Measurements from ENCODE around the gene GCK. TPM values are rescaled to one million over a fixed set of nuclear protein-coding genes. Genes with fewer than 3 reads are reported as not detected.

Gene GCK
- total RNA-seq, 2 experiments from 2014 or later: 0.53 to 1.3 TPM

DNA sequence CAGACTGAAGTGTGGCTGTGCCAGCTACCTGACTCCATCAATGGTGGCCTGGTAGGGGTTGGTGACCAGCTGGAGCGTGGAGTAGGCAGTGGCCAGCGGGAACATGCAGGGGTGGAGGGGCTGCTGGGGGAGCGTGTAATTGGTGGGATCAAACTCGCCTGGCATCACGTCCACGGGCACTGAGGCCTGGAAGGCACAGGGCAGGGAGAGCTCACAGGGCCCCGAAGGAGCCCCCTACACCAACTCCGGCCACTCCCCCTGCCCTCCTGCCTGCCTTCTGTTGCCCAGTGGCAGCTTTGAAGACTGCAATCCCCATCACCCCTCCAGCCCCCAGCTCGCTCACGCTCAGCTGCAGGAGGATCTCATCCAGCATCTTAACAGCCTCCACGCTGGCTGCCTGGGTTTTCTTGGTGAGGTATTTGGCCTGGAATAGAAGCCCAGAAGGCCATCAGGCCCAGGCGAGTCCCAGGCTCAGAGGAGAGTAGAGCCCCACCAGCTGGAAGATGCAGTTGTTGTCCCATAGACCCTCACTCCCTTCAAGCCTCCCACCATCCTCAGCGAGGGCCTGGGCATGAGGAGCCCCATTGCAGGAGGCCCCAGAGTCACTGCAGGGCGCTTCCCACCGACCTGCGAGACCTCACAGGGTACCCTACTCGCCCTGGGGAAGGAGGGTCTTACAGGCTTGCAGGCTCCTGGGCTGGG is 73.0 kb downstream of the GCK start:
- H3K27me3 Mint-ChIP-seq: no peaks in the 10 kb centered on the region
- no peak overlapping the region for H3K4me3 Mint-ChIP-seq
- intact Hi-C loops (cut with DNase I, micrococcal nuclease): no loop called here
- H3K27ac Mint-ChIP-seq: no peak overlapping the region
- peaks cover 23% of the 10 kb centered on the region for H3K4me1 Mint-ChIP-seq
- ATAC-seq (no peak), DNase-seq (no peak)
- POLR2A ChIA-PET: interaction anchor here (0.6 kb wide), 1 partner anchor 374 kb away, joined by 4 read pairs; no protein-coding TSS in a partner anchor
- peaks cover 69% of the 10 kb centered on the region for H3K36me3 Mint-ChIP-seq (ENCODE audit: low read depth)
- H3K9me3 Mint-ChIP-seq (ENCODE audit: low read depth): no peaks in the 10 kb centered on the region
- CTCF ChIA-PET: interaction anchor here (1.2 kb wide), 1 partner anchor 9 kb away, joined by 4 read pairs; no protein-coding TSS in a partner anchor

DNA sequence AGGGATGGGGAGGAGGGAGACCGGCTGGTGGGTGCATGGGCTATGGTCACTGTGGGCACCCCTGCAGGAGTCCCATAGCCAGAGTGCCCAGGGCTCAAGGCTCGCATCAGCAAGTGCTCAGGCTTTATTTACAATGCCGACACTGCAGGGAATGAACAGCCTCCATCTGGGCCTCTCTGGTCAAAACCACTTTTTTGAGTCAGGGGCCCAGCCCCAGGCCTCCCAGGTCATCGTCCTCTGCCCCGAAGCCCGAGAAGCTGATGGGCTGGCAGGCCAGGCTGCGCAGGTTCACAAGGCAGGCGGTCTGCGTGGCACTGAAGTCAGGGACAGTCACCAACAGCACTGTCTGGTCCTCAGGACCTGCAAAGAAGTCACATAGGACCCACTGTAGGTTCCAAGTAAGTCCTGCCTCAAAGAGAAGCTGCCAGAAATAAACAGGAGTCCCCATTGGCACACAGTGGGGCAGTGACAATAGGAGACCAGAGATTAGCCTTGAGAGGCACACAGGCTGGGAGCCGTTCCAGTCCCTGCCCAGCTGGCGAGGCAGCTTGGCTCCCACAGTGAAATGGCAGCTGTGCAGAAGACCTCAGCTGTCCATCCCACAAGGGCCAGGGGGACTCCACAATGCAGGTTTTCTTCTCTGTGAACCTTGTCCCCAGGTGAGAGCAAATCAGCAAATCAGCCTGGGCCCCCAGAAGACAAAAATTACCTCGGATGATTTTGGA is 74.5 kb downstream of the GCK start:
- POLR2A ChIA-PET: no interaction called here
- CTCF ChIA-PET: interaction anchor here (0.5 kb wide), 1 partner anchor 153 kb away, joined by 3 read pairs; no protein-coding TSS in a partner anchor
- ATAC-seq: no peak
- no peak for DNase-seq
- no peaks in the 10 kb centered on the region for H3K27me3 Mint-ChIP-seq
- no peak overlapping the region for H3K27ac Mint-ChIP-seq
- intact Hi-C loops (cut with DNase I, micrococcal nuclease): no loop called here
- H3K4me1 Mint-ChIP-seq: peaks cover 8% of the 10 kb centered on the region
- H3K36me3 Mint-ChIP-seq (ENCODE audit: low read depth): peaks cover 55% of the 10 kb centered on the region
- H3K9me3 Mint-ChIP-seq (ENCODE audit: low read depth): no peaks in the 10 kb centered on the region
- H3K4me3 Mint-ChIP-seq: no peak overlapping the region

DNA sequence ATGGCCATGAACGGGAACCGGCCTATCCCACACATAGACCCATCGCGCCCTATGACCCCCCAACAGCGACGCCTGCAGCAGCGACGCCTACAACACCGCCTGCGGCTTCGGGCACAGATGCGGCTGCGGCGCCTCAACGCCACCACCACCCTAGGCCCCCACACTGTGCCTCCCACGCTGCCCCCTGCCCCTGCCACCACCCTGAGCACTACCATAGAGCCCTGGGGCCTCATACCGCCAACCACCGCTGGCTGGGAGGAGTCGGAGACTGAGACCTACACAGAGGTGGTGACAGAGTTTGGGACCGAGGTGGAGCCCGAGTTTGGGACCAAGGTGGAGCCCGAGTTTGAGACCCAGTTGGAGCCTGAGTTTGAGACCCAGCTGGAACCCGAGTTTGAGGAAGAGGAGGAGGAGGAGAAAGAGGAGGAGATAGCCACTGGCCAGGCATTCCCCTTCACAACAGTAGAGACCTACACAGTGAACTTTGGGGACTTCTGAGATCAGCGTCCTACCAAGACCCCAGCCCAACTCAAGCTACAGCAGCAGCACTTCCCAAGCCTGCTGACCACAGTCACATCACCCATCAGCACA is 75.4 kb downstream of the GCK start:
- Mint-ChIP-seq H3K9me3 (ENCODE audit: low read depth) (no peaks in the 10 kb centered on the region), H3K27ac (no peak overlapping the region), H3K4me3 (no peak overlapping the region), H3K27me3 (no peaks in the 10 kb centered on the region), H3K4me1 (no peaks in the 10 kb centered on the region), H3K36me3 (ENCODE audit: low read depth) (peaks cover 47% of the 10 kb centered on the region)
- intact Hi-C loops (cut with DNase I, micrococcal nuclease): no loop called here
- ChIA-PET CTCF (no interaction called here), POLR2A (no interaction called here)
- DNase-seq (no peak), ATAC-seq (no peak)

DNA sequence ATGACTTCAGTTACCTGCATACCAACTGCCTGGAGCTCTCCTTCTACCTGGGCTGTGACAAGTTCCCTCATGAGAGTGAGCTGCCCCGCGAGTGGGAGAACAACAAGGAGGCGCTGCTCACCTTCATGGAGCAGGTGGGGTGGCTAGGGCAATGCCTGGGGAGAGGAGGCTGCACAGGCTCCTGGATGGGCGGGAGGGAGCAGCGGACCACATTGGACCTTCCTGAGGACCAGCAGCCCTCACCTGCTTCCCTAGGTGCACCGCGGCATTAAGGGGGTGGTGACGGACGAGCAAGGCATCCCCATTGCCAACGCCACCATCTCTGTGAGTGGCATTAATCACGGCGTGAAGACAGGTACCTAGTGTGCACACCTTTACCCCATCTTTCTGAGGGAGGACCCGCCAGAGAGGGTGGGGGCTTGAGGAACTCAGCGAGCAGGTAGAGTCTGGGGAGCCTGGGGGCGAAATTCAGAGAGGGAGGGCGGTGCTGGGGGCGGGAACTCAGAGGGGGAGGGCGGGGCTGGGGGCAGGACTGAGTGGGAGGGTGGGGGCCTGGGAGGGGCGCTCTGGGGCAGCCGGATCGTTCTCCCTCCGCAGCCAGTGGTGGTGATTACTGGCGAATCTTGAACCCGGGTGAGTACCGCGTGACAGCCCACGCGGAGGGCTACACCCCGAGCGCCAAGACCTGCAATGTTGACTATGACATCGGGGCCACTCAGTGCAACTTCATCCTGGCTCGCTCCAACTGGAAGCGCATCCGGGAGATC is 76.1 kb downstream of the GCK start:
- intact Hi-C loops (cut with DNase I, micrococcal nuclease): no loop called here
- POLR2A ChIA-PET: no interaction called here
- Mint-ChIP-seq H3K27me3 (no peaks in the 10 kb centered on the region), H3K4me1 (no peaks in the 10 kb centered on the region), H3K9me3 (ENCODE audit: low read depth) (no peaks in the 10 kb centered on the region), H3K4me3 (no peak overlapping the region), H3K36me3 (ENCODE audit: low read depth) (peaks cover 42% of the 10 kb centered on the region), H3K27ac (no peak overlapping the region)
- ATAC-seq (no peak), DNase-seq (no peak)
- CTCF ChIA-PET: no interaction called here

DNA sequence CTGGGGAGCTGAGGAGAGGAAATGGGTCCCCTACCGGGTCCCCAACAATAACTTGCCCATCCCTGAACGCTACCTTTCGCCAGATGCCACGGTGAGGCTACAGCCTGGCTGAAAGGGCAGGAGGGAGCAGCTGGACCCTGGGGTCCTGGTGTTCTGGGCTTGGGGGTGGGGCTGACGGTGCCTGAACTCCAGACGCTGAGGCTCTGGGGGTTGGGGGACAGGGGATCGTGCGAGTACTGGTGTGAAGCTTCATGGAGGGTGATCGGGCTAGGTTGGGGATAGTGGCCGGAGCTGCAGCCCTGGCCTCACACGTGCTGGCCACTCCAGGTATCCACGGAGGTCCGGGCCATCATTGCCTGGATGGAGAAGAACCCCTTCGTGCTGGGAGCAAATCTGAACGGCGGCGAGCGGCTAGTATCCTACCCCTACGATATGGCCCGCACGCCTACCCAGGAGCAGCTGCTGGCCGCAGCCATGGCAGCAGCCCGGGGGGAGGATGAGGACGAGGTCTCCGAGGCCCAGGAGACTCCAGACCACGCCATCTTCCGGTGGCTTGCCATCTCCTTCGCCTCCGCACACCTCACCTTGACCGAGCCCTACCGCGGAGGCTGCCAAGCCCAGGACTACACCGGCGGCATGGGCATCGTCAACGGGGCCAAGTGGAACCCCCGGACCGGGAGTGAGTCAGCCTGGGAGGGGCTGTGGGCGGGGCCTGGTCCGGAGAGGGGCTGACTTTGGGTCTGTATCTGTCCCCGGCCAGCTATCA is 76.8 kb downstream of the GCK start:
- no peaks in the 10 kb centered on the region for H3K9me3 Mint-ChIP-seq (ENCODE audit: low read depth)
- DNase-seq: no peak
- H3K27me3 Mint-ChIP-seq: no peaks in the 10 kb centered on the region
- POLR2A ChIA-PET: interaction anchor here (0.9 kb wide), 1 partner anchor 10 kb away, joined by 4 read pairs; no protein-coding TSS in a partner anchor
- ATAC-seq: no peak
- intact Hi-C loops (cut with DNase I, micrococcal nuclease): no loop called here
- no peak overlapping the region for H3K4me3 Mint-ChIP-seq
- H3K4me1 Mint-ChIP-seq: no peaks in the 10 kb centered on the region
- H3K27ac Mint-ChIP-seq: no peak overlapping the region
- H3K36me3 Mint-ChIP-seq (ENCODE audit: low read depth): peaks cover 36% of the 10 kb centered on the region
- CTCF ChIA-PET: interaction anchor here (0.9 kb wide), 1 partner anchor 10 kb away, joined by 3 read pairs; no protein-coding TSS in a partner anchor

DNA sequence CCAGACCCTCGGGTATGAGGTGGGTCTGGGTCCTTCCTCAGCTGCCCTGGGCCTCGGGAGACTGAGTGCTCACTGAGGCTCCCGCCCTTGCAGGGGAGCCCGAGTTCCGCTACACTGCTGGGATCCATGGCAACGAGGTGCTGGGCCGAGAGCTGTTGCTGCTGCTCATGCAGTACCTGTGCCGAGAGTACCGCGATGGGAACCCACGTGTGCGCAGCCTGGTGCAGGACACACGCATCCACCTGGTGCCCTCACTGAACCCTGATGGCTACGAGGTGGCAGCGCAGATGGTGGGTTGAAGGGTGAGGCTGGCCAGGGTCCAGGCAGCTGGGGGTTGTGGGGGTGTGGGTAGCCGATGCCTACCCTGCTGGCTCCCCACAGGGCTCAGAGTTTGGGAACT is 77.5 kb downstream of the GCK start:
- peaks cover 32% of the 10 kb centered on the region for H3K36me3 Mint-ChIP-seq (ENCODE audit: low read depth)
- intact Hi-C loops (cut with DNase I, micrococcal nuclease): no loop called here
- H3K4me1 Mint-ChIP-seq: no peaks in the 10 kb centered on the region
- no peak overlapping the region for H3K27ac Mint-ChIP-seq
- no peak overlapping the region for H3K4me3 Mint-ChIP-seq
- ChIA-PET CTCF (interaction anchor here (0.9 kb wide), 1 partner anchor 10 kb away, joined by 3 read pairs; no protein-coding TSS in a partner anchor), POLR2A (interaction anchor here (0.9 kb wide), 1 partner anchor 10 kb away, joined by 4 read pairs; no protein-coding TSS in a partner anchor)
- no peak for ATAC-seq
- no peaks in the 10 kb centered on the region for H3K27me3 Mint-ChIP-seq
- no peaks in the 10 kb centered on the region for H3K9me3 Mint-ChIP-seq (ENCODE audit: low read depth)
- no peak for DNase-seq

DNA sequence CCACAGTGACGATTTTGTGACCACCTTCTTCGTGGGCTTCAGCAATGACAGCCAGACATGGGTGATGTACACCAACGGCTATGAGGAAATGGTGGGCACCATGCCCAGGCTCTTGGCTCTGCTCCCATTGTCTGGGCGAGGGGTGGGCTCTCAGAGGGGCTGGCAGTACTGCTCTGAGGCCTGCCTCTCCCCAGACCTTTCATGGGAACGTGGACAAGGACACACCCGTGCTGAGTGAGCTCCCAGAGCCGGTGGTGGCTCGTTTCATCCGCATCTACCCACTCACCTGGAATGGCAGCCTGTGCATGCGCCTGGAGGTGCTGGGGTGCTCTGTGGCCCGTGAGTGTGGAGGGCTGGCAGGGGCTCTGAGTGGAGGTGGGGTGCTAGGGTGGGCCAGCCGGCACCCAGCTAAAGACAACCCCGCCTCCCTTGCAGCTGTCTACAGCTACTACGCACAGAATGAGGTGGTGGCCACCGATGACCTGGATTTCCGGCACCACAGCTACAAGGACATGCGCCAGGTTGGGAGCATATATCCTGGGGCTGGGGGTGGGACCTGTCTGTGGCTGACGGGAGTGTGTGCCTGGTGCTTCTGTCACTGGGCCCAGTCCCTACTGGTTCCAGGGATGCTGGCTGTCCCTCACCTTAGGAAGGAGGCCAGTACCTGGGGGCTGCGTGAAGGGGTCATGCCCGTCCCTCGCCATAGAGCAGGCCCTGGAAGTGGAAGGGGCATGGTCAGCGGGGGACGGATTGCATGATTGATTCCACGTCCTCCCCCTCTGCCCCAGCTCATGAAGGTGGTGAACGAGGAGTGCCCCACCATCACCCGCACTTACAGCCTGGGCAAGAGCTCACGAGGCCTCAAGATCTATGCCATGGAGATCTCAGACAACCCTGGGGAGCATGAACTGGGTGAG is 78.3 kb downstream of the GCK start:
- ChIA-PET CTCF (no interaction called here), POLR2A (interaction anchor here (0.9 kb wide), 1 partner anchor 11 kb away, joined by 4 read pairs; no protein-coding TSS in a partner anchor)
- H3K9me3 Mint-ChIP-seq (ENCODE audit: low read depth): no peaks in the 10 kb centered on the region

DNA sequence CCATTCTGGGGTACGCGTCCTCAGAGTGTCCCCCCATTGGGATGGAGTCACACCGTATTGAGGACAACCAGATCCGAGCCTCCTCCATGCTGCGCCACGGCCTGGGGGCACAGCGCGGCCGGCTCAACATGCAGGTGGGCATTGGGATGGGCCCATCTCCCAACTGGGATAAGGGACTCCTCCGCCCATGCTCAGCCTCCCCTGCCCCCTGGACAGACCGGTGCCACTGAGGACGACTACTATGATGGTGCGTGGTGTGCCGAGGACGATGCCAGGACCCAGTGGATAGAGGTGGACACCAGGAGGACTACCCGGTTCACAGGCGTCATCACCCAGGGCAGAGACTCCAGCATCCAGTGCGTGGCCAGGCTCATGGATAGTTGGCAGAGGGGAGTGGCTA is 79.2 kb downstream of the GCK start:
- Mint-ChIP-seq H3K4me1 (peaks cover 10% of the 10 kb centered on the region), H3K27ac (no peak overlapping the region), H3K36me3 (ENCODE audit: low read depth) (peaks cover 30% of the 10 kb centered on the region), H3K4me3 (no peak overlapping the region), H3K27me3 (no peaks in the 10 kb centered on the region), H3K9me3 (ENCODE audit: low read depth) (no peaks in the 10 kb centered on the region)
- no peak for ATAC-seq
- intact Hi-C loops (cut with DNase I, micrococcal nuclease): no loop called here
- ChIA-PET CTCF (interaction anchor here (1.4 to 1.5 kb wide), 2 partner anchors 10 to 12 kb away, joined by 5 to 7 read pairs; no protein-coding TSS in a partner anchor), POLR2A (no interaction called here)
- DNase-seq: no peak

More for the DNA sequence above, 78.3 kb downstream of the GCK start:
- ATAC-seq (no peak), DNase-seq (no peak)
- no peak overlapping the region for H3K27ac Mint-ChIP-seq
- intact Hi-C loops (cut with DNase I, micrococcal nuclease): no loop called here
- H3K36me3 Mint-ChIP-seq (ENCODE audit: low read depth): peaks cover 34% of the 10 kb centered on the region
- H3K27me3 Mint-ChIP-seq: no peaks in the 10 kb centered on the region
- peaks cover under 1% of the 10 kb centered on the region for H3K4me1 Mint-ChIP-seq
- H3K4me3 Mint-ChIP-seq: no peak overlapping the region

DNA sequence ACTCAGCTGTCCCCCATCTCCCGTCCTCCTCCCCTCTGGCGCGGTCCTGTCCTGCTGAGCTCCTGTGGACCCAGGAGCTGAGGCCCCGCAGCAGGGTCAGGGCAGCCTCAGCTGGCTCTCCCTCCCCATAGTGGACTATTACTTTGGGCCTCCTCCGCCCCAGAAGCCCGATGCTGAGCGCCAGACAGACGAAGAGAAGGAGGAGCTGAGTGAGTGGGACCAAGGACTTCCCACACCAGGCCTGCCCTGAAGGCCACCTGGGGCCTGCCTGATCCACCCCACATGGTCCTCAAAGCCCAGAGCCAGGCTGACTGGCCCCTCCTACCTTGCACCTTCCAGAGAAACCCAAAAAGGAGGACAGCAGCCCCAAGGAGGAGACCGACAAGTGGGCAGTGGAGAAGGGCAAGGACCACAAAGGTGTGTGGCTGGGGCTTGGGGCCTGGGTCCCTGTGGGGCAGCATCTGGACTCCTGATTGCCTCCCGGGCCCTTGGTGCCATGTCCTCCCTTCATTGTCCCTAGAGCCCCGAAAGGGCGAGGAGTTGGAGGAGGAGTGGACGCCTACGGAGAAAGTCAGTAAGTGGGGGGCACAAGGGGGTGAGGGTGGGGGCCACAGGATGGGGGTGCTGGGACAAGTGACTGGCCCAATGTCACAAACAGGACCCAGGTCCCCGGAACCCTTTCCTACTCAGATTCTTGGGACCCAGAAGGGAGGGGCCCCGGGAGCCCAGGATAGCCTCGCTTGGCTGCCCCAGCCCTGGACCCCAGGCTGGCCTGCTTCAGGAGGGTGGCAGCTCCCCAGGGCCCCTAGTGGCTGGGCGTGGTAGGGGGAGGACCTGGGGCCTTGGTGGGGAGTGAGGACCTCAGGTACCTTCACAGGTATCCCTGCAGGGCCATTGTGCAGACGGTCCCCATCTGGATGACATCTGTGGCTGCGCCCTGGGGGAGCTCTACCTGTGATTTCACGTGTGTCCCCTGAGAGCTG is 80.2 kb downstream of the GCK start:
- H3K9me3 Mint-ChIP-seq (ENCODE audit: low read depth): no peaks in the 10 kb centered on the region
- intact Hi-C loops (cut with DNase I, micrococcal nuclease): no loop called here
- H3K27ac Mint-ChIP-seq: no peak overlapping the region
- DNase-seq (no peak), ATAC-seq (no peak)
- H3K4me1 Mint-ChIP-seq: peaks cover 10% of the 10 kb centered on the region
- H3K27me3 Mint-ChIP-seq: no peaks in the 10 kb centered on the region
- CTCF ChIA-PET: interaction anchor here (1.4 to 1.5 kb wide), 2 partner anchors 11 kb away, joined by 5 to 7 read pairs; no protein-coding TSS in a partner anchor
- POLR2A ChIA-PET: no interaction called here
- peaks cover 23% of the 10 kb centered on the region for H3K36me3 Mint-ChIP-seq (ENCODE audit: low read depth)
- no peak overlapping the region for H3K4me3 Mint-ChIP-seq
